DND-41 (cell line): ENCODE results near the gene TMEM271.

Source experiments
- CTCF ChIP-seq: IDR thresholded peaks from 2 replicates; pipeline ENCODE4 v1.5.1; 2012; ENCODE audit warnings: borderline replicate concordance, low read length, moderate library complexity, mild to moderate bottlenecking; ENCODE audit not compliant: poor library complexity, severe bottlenecking; ENCODE audit errors: extremely low read depth
- EZH2 ChIP-seq: IDR thresholded peaks from 3 replicates; pipeline ENCODE4 v1.6.1; 2012; ENCODE audit warnings: borderline replicate concordance, low read depth, mild to moderate bottlenecking, moderate library complexity, low read length, inconsistent platforms; ENCODE audit not compliant: severe bottlenecking

- no peak for TF ChIP-seq CTCF
- TF ChIP-seq EZH2 = no peak
Observed at GRCh38 chr4:623914-624566, 47.9 kb upstream of the TMEM271 start.
